ENCODE data around the gene NECAB3. TPM values are rescaled to one million over a fixed set of nuclear protein-coding genes. Genes with fewer than 3 reads are reported as not detected.

NECAB3 gene
- total RNA-seq, 1 donor from 2014 or later = 146 TPM

- Mint-ChIP-seq H3K27me3 (ENCODE audit: unreplicated experiment) (peaks cover 17% of the 10 kb centered on the region), H3K4me1 (ENCODE audit: low read depth, unreplicated experiment) (peaks cover 35% of the 10 kb centered on the region), H3K4me3 (ENCODE audit: unreplicated experiment) (peak overlapping the region; percentile 25), H3K27ac (ENCODE audit: unreplicated experiment) (peak overlapping the region; percentile 65), H3K36me3 (ENCODE audit: unreplicated experiment) (no peaks in the 10 kb centered on the region), H3K9me3 (ENCODE audit: unreplicated experiment) (peaks cover 8% of the 10 kb centered on the region)
- DNase-seq = no peak
- TF ChIP-seq CTCF (IDR thresholded peaks at IDR 0.05; ENCODE audit: partially characterized antibody, unreplicated experiment) = no peak
Observed at GRCh38 chr20:33681288-33681687, 7.1 kb upstream of the NECAB3 start.

- peaks cover 40% of the 10 kb centered on the region for H3K4me1 Mint-ChIP-seq (ENCODE audit: low read depth, unreplicated experiment)
- no peak for DNase-seq
- no peak overlapping the region for H3K27ac Mint-ChIP-seq (ENCODE audit: unreplicated experiment)
- no peak for TF ChIP-seq CTCF (IDR thresholded peaks at IDR 0.05; ENCODE audit: partially characterized antibody, unreplicated experiment)
- peaks cover 8% of the 10 kb centered on the region for H3K9me3 Mint-ChIP-seq (ENCODE audit: unreplicated experiment)
- H3K36me3 Mint-ChIP-seq (ENCODE audit: unreplicated experiment) = no peaks in the 10 kb centered on the region
- H3K4me3 Mint-ChIP-seq (ENCODE audit: unreplicated experiment) = no peak overlapping the region
- H3K27me3 Mint-ChIP-seq (ENCODE audit: unreplicated experiment) = peaks cover 17% of the 10 kb centered on the region
Observed at GRCh38 chr20:33680686-33681085, 6.5 kb upstream of the NECAB3 start.

- no peaks in the 10 kb centered on the region for H3K36me3 Mint-ChIP-seq (ENCODE audit: unreplicated experiment)
- H3K27ac Mint-ChIP-seq (ENCODE audit: unreplicated experiment) = no peak overlapping the region
- H3K4me3 Mint-ChIP-seq (ENCODE audit: unreplicated experiment) = no peak overlapping the region
- H3K27me3 Mint-ChIP-seq (ENCODE audit: unreplicated experiment) = peaks cover 17% of the 10 kb centered on the region
- TF ChIP-seq CTCF (IDR thresholded peaks at IDR 0.05; ENCODE audit: partially characterized antibody, unreplicated experiment) = no peak
- peaks cover 47% of the 10 kb centered on the region for H3K4me1 Mint-ChIP-seq (ENCODE audit: low read depth, unreplicated experiment)
- no peak for DNase-seq
- H3K9me3 Mint-ChIP-seq (ENCODE audit: unreplicated experiment) = peaks cover 9% of the 10 kb centered on the region
Observed at GRCh38 chr20:33679758-33680485, 5.7 kb upstream of the NECAB3 start.

GRCh38 chr20:33677991-33678702, 3.9 kb upstream of the NECAB3 start:
- Mint-ChIP-seq H3K9me3 (ENCODE audit: unreplicated experiment) (peaks cover 10% of the 10 kb centered on the region), H3K27ac (ENCODE audit: unreplicated experiment) (peak overlapping the region; percentile 79), H3K4me1 (ENCODE audit: low read depth, unreplicated experiment) (peaks cover 49% of the 10 kb centered on the region), H3K27me3 (ENCODE audit: unreplicated experiment) (peaks cover 15% of the 10 kb centered on the region), H3K36me3 (ENCODE audit: unreplicated experiment) (no peaks in the 10 kb centered on the region), H3K4me3 (ENCODE audit: unreplicated experiment) (no peak overlapping the region)
- DNase-seq = peak; percentile 47
- TF ChIP-seq CTCF (IDR thresholded peaks at IDR 0.05; ENCODE audit: partially characterized antibody, unreplicated experiment) = no peak
